WTC11 (cell line): ENCODE data around the gene OPTN. TPM values are rescaled to one million over a fixed set of nuclear protein-coding genes. Genes with fewer than 3 reads are reported as not detected.

Source experiments
- ATAC-seq: fragments of 200-7000 bp; cut with Tn5 transposase; 2 replicates; pipeline ENCODE4 v1.10.0; 2021; ENCODE audit warnings: mild to moderate bottlenecking, moderate library complexity
- CTCF ChIA-PET: fragments of 300-600 bp; sonication (Branson Sonifier 250); formaldehyde crosslinking; loops from one replicate; lab custom pipeline; 2021; ENCODE audit warnings: antibody characterized with exemption; lab: Charles Lee
- POLR2A ChIA-PET: fragments of 350-600 bp; sonication (Branson Sonifier 250); formaldehyde crosslinking; loops from one replicate; lab custom pipeline; 2021; ENCODE audit warnings: antibody characterized with exemption; lab: Charles Lee
- DNase-seq: peaks from one replicate; pipeline ENCODE4 v3.0.0; 2021; ENCODE audit warnings: low spot score
- H3K27ac Mint-ChIP-seq: 2 replicates; pipeline ENCODE4 v1.8.0; 2021; ENCODE audit warnings: mixed read lengths
- H3K27me3 Mint-ChIP-seq: 2 replicates; pipeline ENCODE4 v1.8.0; 2021; ENCODE audit warnings: low read depth, mild to moderate bottlenecking, moderate library complexity, mixed read lengths
- H3K36me3 Mint-ChIP-seq: 2 replicates; pipeline ENCODE4 v1.8.0; 2021; ENCODE audit warnings: mixed read lengths
- H3K4me1 Mint-ChIP-seq: 2 replicates; pipeline ENCODE4 v1.8.0; 2022; ENCODE audit warnings: mixed read lengths
- H3K4me3 Mint-ChIP-seq: 2 replicates; pipeline ENCODE4 v1.8.0; 2021; ENCODE audit warnings: mild to moderate bottlenecking, moderate library complexity, mixed read lengths
- H3K9me3 Mint-ChIP-seq: 2 replicates; pipeline ENCODE4 v1.8.0; 2021; ENCODE audit warnings: mixed read lengths
- AR ChIP-seq: fragments of 250-450 bp; sonication (Bioruptor Pico); IDR thresholded peaks from 2 replicates; pipeline ENCODE4 v1.9.0; 2021; ENCODE audit warnings: mild to moderate bottlenecking
- CREM ChIP-seq: sonication (generic); formaldehyde crosslinking; IDR thresholded peaks from 2 replicates; pipeline ENCODE4 v1.8.1; 2022; ENCODE audit warnings: mild to moderate bottlenecking, missing genetic modification reagents, moderate library complexity
- ESRRA ChIP-seq: sonication (generic); formaldehyde crosslinking; IDR thresholded peaks from 2 replicates; pipeline ENCODE4 v1.8.1; 2022; ENCODE audit warnings: mild to moderate bottlenecking, missing genetic modification reagents, borderline replicate concordance
- JUN ChIP-seq: sonication (generic); formaldehyde crosslinking; IDR thresholded peaks from 2 replicates; pipeline ENCODE4 v1.8.0; 2023; ENCODE audit warnings: mild to moderate bottlenecking, missing genetic modification reagents
- MXD4 ChIP-seq: fragments of 250-450 bp; sonication (Bioruptor Pico); IDR thresholded peaks from 2 replicates; pipeline ENCODE4 v1.8.0; 2021; ENCODE audit warnings: mild to moderate bottlenecking, moderate library complexity, borderline replicate concordance
- NFE2L1 ChIP-seq: sonication (generic); formaldehyde crosslinking; IDR thresholded peaks from 2 replicates; pipeline ENCODE4 v1.8.1; 2023; ENCODE audit warnings: missing genetic modification reagents
- RORB ChIP-seq: fragments of 250-450 bp; sonication (Bioruptor Pico); IDR thresholded peaks from 2 replicates; pipeline ENCODE4 v1.9.0; 2021; ENCODE audit warnings: mild to moderate bottlenecking
- TP53 ChIP-seq: sonication (generic); formaldehyde crosslinking; IDR thresholded peaks from 2 replicates; pipeline ENCODE4 v1.8.1; 2023; ENCODE audit warnings: mild to moderate bottlenecking, missing genetic modification reagents
- ZNF263 ChIP-seq: sonication (generic); formaldehyde crosslinking; IDR thresholded peaks from 2 replicates; pipeline ENCODE4 v1.8.1; 2022; ENCODE audit warnings: low read depth, mild to moderate bottlenecking, moderate library complexity, missing genetic modification reagents
- ZNF532 ChIP-seq: fragments of 250-450 bp; sonication (Bioruptor Pico); IDR thresholded peaks from 2 replicates; pipeline ENCODE4 v1.9.0; 2021; ENCODE audit warnings: mild to moderate bottlenecking, borderline replicate concordance
- ZNF671 ChIP-seq: fragments of 250-450 bp; sonication (Bioruptor Pico); IDR thresholded peaks from 2 replicates; pipeline ENCODE4 v1.8.0; 2021; ENCODE audit warnings: mild to moderate bottlenecking
- total RNA-seq: library from RNA; stranded (reverse); gene quantifications from 3 replicates; pipeline ENCODE4 v1.2.3, GENCODE V29; 2021
- TF ChIP-seq, protein P1 (sequence below): sonication (generic); formaldehyde crosslinking; IDR thresholded peaks from 2 replicates; pipeline ENCODE4 v1.8.1; 2023; ENCODE audit warnings: mild to moderate bottlenecking, missing genetic modification reagents, moderate library complexity
- TF ChIP-seq, protein P2 (sequence below): sonication (generic); formaldehyde crosslinking; IDR thresholded peaks from 2 replicates; pipeline ENCODE4 v1.8.1; 2023; ENCODE audit warnings: mild to moderate bottlenecking, missing genetic modification reagents
- TF ChIP-seq, protein P3 (sequence below): sonication (generic); formaldehyde crosslinking; IDR thresholded peaks from 2 replicates; pipeline ENCODE4 v1.8.1; 2022; ENCODE audit warnings: mild to moderate bottlenecking, moderate library complexity, missing genetic modification reagents
- TF ChIP-seq, protein P4 (sequence below): fragments of 250-450 bp; sonication (Bioruptor Pico); IDR thresholded peaks from 2 replicates; pipeline ENCODE4 v2.1.2; 2022; ENCODE audit warnings: mild to moderate bottlenecking, moderate library complexity
- TF ChIP-seq, protein P5 (sequence below): sonication (generic); formaldehyde crosslinking; IDR thresholded peaks from 2 replicates; pipeline ENCODE4 v1.8.1; 2022; ENCODE audit warnings: low read depth, missing genetic modification reagents, borderline replicate concordance
- TF ChIP-seq, protein P6 (sequence below): sonication (generic); formaldehyde crosslinking; IDR thresholded peaks from 2 replicates; pipeline ENCODE4 v1.8.1; 2023; ENCODE audit warnings: mild to moderate bottlenecking, moderate library complexity, missing genetic modification reagents

The OPTN gene
- total RNA-seq, 1 experiment from 2014 or later: 44.3 TPM

GRCh38 chr10:13118784-13119410, 18.9 kb downstream of the OPTN start:
- Mint-ChIP-seq H3K27ac (no peak overlapping the region), H3K4me3 (no peak overlapping the region), H3K9me3 (no peaks in the 10 kb centered on the region), H3K27me3 (no peaks in the 10 kb centered on the region), H3K4me1 (peaks cover 3% of the 10 kb centered on the region; the same call in 1 of the 2 replicates), H3K36me3 (peaks cover 57% of the 10 kb centered on the region)
- TF ChIP-seq JUN (CRISPR knock-in tag): no peak
- TF ChIP-seq, protein P1, sequence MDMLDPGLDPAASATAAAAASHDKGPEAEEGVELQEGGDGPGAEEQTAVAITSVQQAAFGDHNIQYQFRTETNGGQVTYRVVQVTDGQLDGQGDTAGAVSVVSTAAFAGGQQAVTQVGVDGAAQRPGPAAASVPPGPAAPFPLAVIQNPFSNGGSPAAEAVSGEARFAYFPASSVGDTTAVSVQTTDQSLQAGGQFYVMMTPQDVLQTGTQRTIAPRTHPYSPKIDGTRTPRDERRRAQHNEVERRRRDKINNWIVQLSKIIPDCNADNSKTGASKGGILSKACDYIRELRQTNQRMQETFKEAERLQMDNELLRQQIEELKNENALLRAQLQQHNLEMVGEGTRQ (CRISPR knock-in tag): no peak
- TF ChIP-seq CREM (CRISPR knock-in tag): no peak
- no peak for TF ChIP-seq ZNF532 (CRISPR knock-in tag)
- TF ChIP-seq, protein P2, sequence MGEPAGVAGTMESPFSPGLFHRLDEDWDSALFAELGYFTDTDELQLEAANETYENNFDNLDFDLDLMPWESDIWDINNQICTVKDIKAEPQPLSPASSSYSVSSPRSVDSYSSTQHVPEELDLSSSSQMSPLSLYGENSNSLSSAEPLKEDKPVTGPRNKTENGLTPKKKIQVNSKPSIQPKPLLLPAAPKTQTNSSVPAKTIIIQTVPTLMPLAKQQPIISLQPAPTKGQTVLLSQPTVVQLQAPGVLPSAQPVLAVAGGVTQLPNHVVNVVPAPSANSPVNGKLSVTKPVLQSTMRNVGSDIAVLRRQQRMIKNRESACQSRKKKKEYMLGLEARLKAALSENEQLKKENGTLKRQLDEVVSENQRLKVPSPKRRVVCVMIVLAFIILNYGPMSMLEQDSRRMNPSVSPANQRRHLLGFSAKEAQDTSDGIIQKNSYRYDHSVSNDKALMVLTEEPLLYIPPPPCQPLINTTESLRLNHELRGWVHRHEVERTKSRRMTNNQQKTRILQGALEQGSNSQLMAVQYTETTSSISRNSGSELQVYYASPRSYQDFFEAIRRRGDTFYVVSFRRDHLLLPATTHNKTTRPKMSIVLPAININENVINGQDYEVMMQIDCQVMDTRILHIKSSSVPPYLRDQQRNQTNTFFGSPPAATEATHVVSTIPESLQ (CRISPR knock-in tag): no peak
- TF ChIP-seq ZNF671 (CRISPR knock-in tag): no peak
- no peak for TF ChIP-seq TP53 (CRISPR knock-in tag)
- ChIA-PET POLR2A (no interaction called here), CTCF (interaction anchor here (0.6 to 1.4 kb wide), 2 partner anchors 42 to 68 kb away, joined by 3 to 4 read pairs; partner anchors contain the start of gene MCM10)
- ATAC-seq (no peak), DNase-seq (no peak)

GRCh38 chr10:13120786-13121499, 21.0 kb downstream of the OPTN start:
- ChIA-PET POLR2A (no interaction called here), CTCF (no interaction called here)
- Mint-ChIP-seq H3K4me1 (no peaks in the 10 kb centered on the region), H3K36me3 (peaks cover 61% of the 10 kb centered on the region), H3K27me3 (no peaks in the 10 kb centered on the region), H3K27ac (0 out of 2 replicates have a peak overlapping the region, but pooled peaks have one; percentile 37), H3K9me3 (no peaks in the 10 kb centered on the region), H3K4me3 (no peak overlapping the region)
- no peak for DNase-seq
- no peak for ATAC-seq
- TF ChIP-seq, protein P3, sequence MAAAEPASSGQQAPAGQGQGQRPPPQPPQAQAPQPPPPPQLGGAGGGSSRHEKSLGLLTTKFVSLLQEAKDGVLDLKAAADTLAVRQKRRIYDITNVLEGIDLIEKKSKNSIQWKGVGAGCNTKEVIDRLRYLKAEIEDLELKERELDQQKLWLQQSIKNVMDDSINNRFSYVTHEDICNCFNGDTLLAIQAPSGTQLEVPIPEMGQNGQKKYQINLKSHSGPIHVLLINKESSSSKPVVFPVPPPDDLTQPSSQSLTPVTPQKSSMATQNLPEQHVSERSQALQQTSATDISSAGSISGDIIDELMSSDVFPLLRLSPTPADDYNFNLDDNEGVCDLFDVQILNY (CRISPR knock-in tag): no peak
- TF ChIP-seq RORB (CRISPR knock-in tag): no peak
- no peak for TF ChIP-seq ZNF263 (CRISPR knock-in tag)
- TF ChIP-seq TP53 (CRISPR knock-in tag): no peak
- TF ChIP-seq, protein P4, sequence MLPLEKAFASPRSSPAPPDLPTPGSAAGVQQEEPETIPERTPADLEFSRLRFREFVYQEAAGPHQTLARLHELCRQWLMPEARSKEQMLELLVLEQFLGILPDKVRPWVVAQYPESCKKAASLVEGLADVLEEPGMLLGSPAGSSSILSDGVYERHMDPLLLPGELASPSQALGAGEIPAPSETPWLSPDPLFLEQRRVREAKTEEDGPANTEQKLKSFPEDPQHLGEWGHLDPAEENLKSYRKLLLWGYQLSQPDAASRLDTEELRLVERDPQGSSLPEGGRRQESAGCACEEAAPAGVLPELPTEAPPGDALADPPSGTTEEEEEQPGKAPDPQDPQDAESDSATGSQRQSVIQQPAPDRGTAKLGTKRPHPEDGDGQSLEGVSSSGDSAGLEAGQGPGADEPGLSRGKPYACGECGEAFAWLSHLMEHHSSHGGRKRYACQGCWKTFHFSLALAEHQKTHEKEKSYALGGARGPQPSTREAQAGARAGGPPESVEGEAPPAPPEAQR (CRISPR knock-in tag): no peak
- TF ChIP-seq NFE2L1 (CRISPR knock-in tag): no peak
- no peak for TF ChIP-seq AR (CRISPR knock-in tag)
- TF ChIP-seq, protein P5, sequence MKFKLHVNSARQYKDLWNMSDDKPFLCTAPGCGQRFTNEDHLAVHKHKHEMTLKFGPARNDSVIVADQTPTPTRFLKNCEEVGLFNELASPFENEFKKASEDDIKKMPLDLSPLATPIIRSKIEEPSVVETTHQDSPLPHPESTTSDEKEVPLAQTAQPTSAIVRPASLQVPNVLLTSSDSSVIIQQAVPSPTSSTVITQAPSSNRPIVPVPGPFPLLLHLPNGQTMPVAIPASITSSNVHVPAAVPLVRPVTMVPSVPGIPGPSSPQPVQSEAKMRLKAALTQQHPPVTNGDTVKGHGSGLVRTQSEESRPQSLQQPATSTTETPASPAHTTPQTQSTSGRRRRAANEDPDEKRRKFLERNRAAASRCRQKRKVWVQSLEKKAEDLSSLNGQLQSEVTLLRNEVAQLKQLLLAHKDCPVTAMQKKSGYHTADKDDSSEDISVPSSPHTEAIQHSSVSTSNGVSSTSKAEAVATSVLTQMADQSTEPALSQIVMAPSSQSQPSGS (CRISPR knock-in tag): no peak
- TF ChIP-seq MXD4 (CRISPR knock-in tag): no peak
- TF ChIP-seq ESRRA: no peak
- TF ChIP-seq, protein P6, sequence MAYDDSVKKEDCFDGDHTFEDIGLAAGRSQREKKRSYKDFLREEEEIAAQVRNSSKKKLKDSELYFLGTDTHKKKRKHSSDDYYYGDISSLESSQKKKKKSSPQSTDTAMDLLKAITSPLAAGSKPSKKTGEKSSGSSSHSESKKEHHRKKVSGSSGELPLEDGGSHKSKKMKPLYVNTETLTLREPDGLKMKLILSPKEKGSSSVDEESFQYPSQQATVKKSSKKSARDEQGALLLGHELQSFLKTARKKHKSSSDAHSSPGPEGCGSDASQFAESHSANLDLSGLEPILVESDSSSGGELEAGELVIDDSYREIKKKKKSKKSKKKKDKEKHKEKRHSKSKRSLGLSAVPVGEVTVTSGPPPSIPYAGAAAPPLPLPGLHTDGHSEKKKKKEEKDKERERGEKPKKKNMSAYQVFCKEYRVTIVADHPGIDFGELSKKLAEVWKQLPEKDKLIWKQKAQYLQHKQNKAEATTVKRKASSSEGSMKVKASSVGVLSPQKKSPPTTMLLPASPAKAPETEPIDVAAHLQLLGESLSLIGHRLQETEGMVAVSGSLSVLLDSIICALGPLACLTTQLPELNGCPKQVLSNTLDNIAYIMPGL (CRISPR knock-in tag): no peak
